Vagina (tissue), 2 donors: ENCODE results near the gene ATG2B.

Source experiments
- CTCF ChIP-seq, 3 experiments: fragments of 450-650 bp in 2 of 3; fragments of 200-600 bp in 1 of 3; sonication (generic) in 1 of 3; IDR thresholded peaks; one replicate each; pipeline ENCODE4 v1.5.1; 2017 to 2019; ENCODE audit warnings: antibody characterized with exemption in 3 of 3, mild to moderate bottlenecking in 2 of 3, moderate library complexity in 2 of 3
- POLR2A ChIP-seq, 2 donors: fragments of 450-650 bp; IDR thresholded peaks; one replicate each; pipeline ENCODE4 v1.6.1; 2017; ENCODE audit warnings: antibody characterized with exemption in 2 of 2, mild to moderate bottlenecking in 2 of 2, moderate library complexity in 2 of 2

DNA sequence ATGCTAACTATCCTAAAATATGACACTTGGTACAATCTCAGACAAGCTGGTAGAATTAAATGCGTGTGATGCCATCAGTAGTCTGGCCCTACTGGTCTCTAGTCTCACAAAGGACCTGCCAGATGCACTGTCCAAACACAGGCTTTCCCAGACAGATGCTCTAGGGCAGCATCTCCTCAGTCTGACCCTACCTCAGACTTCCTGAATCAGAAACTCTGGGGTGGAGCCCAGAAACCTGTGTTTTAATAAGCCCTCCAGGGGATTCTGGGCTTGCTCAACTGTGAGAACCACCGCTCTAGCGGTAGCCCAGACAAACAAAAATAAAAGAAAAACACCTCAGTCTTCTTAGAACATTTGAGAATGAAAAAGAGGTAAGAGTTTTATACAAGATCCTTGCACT lies 59.2 kb downstream of the ATG2B start:
- TF ChIP-seq POLR2A (IDR thresholded peaks at IDR 0.05) (no peak), CTCF (IDR thresholded peaks at IDR 0.05) (no peak)
